GM19467 (cell line): ENCODE measurements around the gene CSHL1.

Source experiments
- ATAC-seq: cut with Tn5 transposase; IDR thresholded peaks from one replicate; pipeline ENCODE4 v1.9.1; 2021; ENCODE audit warnings: mild to moderate bottlenecking, moderate library complexity; ENCODE audit not compliant: unreplicated experiment

CSHL1 gene

GRCh38 chr17:63911041-63911635 lies at the start of gene CSHL1:
TSS of gene CSHL1 (minus strand) at chr17:63911258. CDS start at chr17:63911196, 62 bp downstream.
- no peak for ATAC-seq

DNA sequence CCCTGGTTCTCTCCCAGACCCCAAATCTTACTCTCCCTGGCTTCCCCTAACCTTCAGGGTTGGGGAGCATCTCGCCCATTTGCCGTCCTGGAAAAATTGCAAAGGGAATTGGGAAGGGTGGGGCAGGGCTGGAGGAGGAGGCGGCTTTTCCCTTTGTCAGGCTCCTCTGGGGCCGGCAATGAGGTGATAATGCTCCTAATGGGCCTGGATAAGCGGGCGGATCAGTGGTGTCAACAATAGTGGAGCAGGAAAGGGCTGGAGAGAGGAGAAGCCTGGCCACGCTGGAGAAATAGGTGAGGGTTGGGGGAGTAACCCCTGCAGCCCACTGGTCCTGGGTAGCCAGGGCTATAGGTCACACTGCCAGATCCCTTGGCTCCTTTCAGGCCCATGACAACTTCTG lies 49.4 kb upstream of the CSHL1 start:
- no peak for ATAC-seq

DNA sequence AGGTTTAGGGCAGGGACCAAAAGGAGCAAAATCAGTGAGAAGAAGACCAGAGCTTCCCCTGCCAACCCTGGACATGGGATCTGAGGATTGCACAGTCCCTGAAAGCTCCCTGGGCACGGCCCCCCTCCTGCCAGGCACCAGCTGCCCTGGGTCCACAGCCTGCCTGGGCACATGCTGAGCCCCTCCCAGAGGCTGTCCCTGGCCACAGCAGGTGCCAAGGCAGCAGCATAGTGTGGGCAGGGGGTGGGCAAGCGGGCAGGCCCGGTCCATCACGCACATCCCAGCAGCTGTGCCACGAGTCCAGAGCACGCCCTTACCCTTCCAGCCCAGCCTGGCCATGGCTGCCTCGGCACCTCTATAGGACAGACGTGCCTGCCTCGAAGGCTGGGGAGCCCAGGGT lies 48.9 kb upstream of the CSHL1 start:
- ATAC-seq, result no peak

- ATAC-seq, result no peak
Observed at GRCh38 chr17:63956296-63956920, 45.4 kb upstream of the CSHL1 start.

DNA sequence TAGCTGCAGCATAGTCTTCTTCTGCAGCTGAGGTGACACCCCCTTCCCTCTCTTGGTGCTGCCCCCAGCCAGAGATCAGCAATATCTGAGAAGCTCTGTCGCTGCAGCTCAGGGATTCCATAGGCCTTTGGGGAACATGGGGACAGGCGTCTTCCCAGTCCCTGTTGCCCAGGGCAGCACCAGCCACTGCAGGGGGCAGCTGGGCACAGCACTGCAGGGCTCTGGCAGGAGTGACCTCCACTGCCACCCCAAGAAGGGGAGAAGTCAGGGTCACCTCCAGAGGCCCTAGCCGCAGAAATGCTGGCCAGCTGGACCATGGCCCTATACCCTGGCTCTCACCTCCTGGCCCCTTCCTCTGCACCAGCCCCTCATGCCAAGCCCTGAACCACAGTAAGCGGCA lies 44.7 kb upstream of the CSHL1 start:
- no peak for ATAC-seq

GRCh38 chr17:63955232-63955631 lies 44.2 kb upstream of the CSHL1 start:
- no peak for ATAC-seq

DNA sequence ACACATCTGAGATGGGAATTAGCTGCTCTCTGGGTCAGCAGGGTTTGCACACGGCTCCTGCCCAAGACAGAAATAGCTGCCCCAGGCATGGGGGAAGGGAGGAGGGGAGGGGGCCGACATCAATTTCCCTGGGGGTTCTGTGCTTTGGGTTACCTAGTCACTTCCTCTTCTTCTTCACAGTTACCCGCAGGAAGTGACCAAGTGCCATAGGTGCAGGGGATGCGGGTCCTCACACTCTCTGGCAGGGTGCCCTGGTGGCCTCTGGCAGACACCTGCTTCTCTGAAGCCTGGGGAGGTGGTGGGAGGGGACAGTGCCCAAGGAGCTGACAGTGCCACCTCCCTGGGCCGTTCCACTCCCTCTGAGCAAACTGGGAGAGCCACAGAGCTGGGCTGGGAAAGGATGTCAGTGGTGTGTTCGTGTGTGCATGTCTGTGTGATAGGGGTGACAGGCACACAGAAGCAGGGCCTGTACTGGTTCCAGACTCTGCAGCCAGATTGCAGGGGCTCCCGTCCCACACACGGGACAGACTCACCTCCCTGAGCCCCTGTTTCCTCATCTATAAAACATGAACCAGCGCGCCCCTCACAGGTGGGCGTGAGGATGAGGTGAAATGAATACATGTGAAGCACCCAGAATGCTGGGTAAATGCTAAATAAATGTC lies 43.5 kb upstream of the CSHL1 start:
- ATAC-seq, result peak; percentile 70

DNA sequence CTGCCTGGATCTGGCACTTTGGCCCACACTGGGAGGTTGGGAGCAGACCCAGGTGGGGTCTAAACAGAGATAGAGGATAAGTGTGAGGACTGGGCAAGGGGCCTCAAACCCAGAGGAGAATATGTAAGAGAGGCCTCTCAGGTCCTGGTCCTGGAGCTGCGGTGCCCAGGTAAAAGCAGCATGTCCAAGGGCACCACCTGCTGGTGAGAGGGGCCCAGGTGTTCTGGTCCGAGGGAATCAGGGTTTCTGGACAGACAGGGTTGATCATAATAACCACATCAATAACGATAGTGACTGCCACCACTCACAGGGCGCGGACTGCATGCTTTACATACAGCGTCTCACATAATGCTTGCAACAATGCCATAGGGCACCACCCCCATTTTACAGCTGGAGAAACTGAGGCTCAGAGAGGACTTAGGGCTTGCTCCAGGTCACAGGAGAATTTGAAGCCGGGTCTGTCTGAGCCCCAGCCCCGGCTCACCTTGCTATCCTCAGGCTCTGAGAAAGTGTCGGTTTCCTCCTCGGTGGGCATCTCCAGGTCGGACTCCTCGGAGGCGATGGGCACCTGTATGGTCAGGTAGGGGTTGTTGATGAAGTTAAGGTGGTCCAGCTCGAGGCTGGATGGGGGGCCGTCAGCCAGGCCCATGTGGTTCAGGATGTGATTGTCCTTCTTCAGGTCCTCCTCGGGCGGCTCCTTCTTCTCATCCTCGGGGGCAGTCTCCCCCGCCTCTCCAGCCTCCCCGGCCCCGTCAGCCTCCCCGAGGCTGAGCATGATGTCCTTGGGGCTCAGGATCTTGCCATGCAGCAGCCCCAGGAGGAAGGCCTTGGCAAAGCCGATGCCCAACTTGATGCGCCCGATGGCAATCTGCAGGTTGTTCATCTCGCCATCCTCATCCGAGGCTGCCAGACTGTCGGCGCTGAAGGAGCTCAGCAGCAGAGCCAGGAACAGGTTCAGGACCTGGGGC lies 40.2 kb upstream of the CSHL1 start:
- ATAC-seq, result no peak

DNA sequence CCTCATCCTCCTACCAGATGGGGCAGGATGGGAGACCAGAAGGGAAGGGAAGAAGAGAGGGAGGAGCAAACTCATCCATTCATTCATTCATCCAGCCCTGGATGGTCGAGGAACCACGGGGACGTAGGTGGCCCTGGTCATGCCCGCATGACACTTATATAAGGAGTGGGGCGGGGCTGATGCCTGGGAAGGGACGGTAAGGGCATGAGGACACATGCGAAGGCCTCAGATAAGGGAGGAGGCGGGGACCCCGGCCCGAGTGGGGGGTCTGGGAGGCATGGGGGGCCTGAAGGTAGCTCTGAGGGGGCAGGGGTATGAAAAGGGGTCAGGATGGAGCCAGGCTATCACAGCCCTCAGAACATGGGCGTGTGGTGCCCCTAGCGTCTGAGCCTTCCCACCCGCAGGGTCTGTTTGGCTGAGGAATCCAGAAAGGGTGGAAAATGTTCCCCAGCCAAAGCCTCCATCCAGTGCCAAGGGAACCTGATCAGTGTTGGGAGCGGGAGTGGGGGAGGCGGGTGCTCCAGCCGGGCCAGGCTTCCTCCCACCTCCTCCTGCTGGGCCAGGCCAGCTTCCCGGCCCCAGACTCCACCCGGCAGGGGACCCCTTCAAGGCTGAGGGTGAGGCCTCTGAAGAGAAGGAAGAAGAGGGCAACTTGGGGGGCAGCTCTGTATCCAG lies 38.7 kb upstream of the CSHL1 start:
- no peak for ATAC-seq

DNA sequence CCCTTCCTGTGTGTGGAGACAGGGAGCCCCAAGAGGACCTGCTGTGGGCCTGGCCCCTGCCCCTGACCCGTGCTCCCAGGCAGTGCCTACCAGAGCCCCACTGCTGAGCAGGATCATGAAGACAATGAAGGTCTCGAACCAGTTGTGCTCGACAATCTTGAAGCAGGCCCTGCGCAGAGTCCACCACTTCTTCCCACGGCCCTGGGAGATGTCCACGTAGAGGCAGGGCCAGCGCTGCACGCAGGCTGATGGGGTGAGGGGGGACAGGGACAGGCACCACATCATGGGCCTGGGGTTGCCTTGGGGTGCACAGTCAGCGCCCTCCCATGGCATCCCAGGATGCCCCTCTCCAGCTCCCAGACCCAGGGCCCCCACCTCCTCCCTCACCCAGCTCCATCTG lies 37.5 kb upstream of the CSHL1 start:
- ATAC-seq, result no peak

DNA sequence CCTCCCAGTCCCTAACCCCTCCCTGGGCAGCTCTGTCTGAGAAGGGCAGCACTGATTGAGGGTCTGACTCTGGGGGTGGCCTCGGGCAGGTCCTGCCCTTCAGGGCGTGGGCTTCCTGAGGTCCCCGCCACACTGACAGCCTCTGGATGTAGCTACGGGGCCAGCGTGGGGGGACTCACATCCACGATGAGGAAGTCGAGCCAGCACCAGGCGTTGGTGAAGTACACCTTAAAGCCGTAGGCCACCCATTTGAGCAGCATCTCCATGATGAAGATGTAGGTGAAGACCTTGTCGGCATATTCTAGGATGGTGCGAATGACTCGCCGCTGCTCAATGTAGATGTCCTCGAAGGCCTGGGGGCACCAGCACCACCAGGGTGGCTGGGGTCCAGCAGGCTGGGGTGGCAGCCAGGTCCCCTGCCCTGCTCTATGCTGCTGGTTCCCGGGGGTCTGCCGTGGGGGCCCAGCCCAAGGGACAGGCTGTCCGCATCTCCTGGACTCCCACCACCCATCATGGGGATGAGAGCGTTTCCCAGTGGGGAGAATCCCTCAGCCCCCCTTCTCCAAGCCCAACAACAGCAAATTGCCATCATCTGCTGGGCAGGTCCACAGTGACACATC lies 36.8 kb upstream of the CSHL1 start:
- no peak for ATAC-seq

- ATAC-seq, result peak; percentile 56
Observed at GRCh38 chr17:63946440-63947363, 35.6 kb upstream of the CSHL1 start.

GRCh38 chr17:63945784-63946439 lies 34.9 kb upstream of the CSHL1 start:
- no peak for ATAC-seq

GRCh38 chr17:63944736-63945499 lies 33.9 kb upstream of the CSHL1 start:
- no peak for ATAC-seq

DNA sequence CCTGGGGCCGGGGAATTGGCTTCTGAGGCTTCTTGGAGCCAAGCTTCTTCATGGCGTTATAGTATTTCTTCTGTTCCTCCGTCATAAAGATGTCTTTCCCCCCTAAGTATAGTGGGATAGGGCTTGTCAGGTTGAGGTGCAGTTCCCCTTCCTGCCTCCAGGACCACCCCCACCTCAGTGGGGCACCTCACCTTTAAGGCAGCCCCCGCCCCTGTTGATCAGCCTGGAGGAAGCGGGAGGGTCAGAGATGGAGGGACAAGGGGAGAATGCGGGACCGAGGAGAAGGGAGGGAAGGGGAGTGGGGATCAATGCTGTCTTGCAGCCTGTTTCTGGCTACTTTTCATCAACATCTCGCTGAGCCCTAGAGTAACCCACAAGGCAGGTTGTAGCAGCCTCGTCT lies 32.7 kb upstream of the CSHL1 start:
- ATAC-seq, result no peak

- ATAC-seq, result no peak
Observed at GRCh38 chr17:63942309-63942985, 31.4 kb upstream of the CSHL1 start.

DNA sequence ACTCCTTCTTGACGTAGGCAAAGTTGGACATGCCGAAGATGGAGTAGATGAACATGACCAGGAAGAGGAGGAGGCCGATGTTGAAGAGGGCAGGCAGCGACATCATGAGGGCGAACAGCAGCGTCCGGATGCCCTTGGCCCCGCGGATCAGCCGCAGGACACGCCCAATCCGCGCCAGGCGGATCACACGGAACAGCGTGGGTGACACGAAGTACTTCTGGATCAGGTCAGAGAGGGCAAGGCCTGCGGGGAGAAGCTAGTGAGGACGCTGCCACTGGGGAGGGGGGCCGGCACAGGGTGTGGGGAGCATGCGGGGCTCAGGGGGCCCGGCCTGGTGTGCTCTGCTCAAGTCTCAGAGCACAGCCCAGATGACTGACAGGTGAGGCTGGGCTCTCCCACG lies 30.7 kb upstream of the CSHL1 start:
- no peak for ATAC-seq
